HL-60/S4 treated with retinoic acid at 250 ng/mL for 4 days and 3 days (cell line): Measurements from ENCODE around the gene MAGI2.

Experiments used
- in situ Hi-C: fragments of 300-500 bp; cut with MboI; formaldehyde crosslinking; loops from 2 replicates; pipeline ENCODE4 v1.7.0; 2022; ENCODE audit warnings: low sequenced_read_pairs

Gene MAGI2

DNA sequence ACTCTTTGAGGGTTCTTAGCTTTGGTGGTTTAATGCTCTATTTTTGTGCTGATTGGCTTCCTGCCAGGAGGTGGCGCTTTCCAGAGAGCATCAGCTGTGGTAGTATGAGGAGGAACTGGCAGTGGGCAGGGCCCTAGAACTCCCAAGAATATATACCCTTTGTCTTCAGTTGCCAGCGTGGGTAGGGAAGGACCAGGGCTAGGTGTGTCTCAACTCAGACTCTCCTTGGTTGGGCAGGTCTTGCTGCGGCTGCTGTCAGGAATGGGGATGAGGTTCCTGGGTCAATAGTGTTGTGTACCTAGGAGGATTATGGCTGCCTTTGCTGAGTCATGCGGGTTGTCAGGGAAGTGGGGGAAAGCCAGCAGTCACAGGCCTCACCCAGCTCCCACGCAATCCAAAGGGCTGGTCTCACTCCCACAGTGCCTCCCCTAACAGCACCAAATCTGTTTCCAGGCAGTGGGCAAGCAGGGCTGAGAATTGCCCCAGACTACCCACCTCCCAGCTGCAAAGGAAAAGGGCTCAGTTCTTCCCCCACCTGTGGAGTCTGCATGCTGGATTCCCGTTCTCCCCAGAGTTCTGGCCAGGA, 1463.4 kb downstream of the MAGI2 start:
- in situ Hi-C loops, result no loop called here

DNA sequence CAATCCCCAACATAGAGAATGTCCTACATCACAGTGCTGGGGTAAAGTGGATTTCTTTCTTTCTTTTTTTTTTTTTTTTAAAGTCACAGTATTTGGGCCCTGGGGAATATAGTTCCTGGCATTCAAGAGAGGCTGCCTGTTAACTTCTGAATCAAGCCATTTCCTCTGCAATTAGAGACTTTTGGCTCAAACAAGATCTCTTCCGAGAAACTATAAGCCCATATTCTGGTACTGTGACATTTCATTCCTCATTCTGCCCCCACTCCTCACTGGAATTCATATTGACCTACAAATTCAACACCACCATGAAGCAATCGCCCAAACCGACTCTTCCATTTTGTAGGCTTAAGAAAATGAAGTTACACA, 1467.5 kb downstream of the MAGI2 start:
- in situ Hi-C loops, result no loop called here

DNA sequence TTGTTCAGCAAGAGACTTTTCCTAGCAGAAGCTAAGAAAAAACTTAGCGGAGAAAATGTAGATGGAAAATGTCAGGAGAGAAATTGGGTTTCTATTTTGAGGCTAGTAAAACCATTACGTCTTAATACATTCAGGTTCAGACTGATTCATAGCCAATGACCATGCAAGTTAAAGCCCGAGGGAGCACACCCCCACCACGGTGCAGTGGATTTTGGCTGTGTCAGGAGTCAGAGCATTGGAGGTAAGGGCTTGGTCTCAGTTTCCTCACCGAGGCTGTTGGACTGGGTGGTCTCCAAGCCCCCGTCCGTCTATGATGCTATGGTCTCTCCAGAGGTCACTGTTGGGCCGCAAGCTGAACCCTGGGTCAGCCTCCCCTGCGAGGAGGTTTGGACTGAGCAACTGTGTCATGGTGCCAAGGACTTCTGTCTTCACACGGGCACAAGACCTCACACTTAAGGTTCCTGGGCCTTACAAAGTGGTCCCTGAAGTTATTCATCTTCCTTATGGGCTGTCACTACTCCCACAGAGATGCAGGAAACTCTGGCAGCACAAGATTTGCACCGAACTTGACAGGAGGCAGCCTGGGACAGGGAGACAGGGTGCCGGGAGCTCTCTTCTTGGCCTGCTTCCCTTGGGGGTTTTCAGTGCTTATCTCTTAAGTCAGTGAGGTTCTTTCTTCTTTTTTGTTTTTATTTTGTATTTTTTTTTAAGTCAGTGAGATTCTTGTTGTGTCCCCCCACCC, 1468.1 kb downstream of the MAGI2 start:
- in situ Hi-C loops, result no loop called here

- in situ Hi-C loops, result no loop called here
These were observed 1469.5 kb downstream of the MAGI2 start for GRCh38 chr7:77983973-77984372.

- in situ Hi-C loops, result no loop called here
These were observed 1470.4 kb downstream of the MAGI2 start for GRCh38 chr7:77982926-77983550.

GRCh38 chr7:77980087-77980713, 1473.3 kb downstream of the MAGI2 start:
- in situ Hi-C loops, result no loop called here

GRCh38 chr7:77979219-77979618, 1474.2 kb downstream of the MAGI2 start:
- in situ Hi-C loops, result no loop called here

- in situ Hi-C loops, result no loop called here
These were observed 1477.6 kb downstream of the MAGI2 start for GRCh38 chr7:77975672-77976480.

DNA sequence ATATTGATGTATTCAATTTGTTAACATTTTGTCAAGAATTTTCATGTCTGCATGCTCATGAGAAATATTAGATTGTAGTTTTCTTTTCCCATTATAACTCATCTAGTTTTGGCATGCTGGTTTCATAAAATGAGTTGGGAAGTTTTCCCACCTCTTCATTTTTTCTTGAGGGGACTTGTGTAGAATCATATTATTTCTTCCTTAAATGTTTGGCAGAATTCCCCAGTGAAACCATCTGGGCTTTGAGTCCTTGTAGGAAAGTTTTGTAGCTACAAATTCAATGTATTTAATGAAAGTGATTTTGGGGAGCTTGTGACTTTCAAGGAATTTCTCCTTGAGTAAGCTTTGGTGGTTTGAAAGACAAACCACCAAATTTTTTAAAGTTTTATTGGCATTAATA, 1481.7 kb downstream of the MAGI2 start:
- in situ Hi-C loops, result no loop called here

GRCh38 chr7:77967429-77967828, 1486.0 kb downstream of the MAGI2 start:
- in situ Hi-C loops, result no loop called here
